ENCODE results near the gene CACTIN.
"Not testable (repeated sequence)": the region's sequence is repeated elsewhere in the genome, so short reads cannot be mapped to it uniquely, and the experiment has no call there.

The CACTIN gene

GRCh38 chr19:3628766-3629165 lies 2.2 kb upstream of the CACTIN start:
- DNase-seq (ENCODE audit: low read depth in 2 of 2, low spot score in 1 of 2), result not testable (repeated sequence)

- DNase-seq (ENCODE audit: low read depth in 2 of 2, low spot score in 1 of 2), result no peak
These were observed 747 bp upstream of the CACTIN start for GRCh38 chr19:3627351-3627723.

DNA sequence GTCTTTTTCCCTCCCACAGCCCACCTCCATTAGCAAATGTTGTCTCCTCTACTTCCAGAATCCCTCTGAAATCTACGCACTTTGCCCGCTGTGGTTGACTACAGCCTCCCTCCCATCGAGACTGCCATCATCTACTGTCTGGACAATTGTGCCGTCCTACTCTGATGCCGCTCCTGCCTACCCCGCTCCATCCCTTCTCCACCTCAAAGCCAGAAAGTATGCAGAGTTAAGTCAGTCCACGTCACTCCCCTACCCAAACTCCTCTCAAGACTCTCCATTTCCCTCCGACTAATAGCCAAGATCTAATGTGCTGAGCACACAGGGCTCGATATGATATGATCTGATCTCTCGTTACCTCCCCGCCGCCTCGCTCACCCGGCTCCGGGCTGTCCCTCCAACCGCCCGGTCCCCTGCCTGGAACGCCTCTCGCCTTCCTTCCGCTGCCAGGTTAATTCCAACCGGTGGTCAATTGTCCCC lies 556 bp downstream of the CACTIN start:
- no peak for DNase-seq (ENCODE audit: low read depth in 2 of 2, low spot score in 1 of 2)

DNA sequence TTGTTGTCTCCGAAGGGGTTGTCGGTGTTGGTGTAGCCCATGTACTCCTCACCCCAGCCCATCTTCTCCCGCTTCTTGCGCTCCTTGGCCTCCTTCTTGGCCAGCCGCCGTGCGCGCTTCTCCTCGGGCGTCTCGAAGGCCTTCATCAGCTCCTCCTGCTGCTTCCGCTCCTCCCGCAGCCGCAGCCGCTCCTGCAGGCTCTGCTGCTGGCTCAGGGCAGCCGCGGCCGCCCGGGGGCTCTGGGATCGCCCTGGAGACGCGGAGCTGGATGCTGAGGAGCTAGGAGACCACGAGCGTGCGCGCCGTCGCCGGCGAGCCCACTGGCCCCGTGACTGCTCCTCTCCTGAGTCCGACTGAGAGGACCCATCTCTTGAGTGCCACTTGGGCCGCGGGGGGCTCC lies 2.9 kb downstream of the CACTIN start:
- DNase-seq (ENCODE audit: low read depth in 2 of 2, low spot score in 1 of 2), result no peak

DNA sequence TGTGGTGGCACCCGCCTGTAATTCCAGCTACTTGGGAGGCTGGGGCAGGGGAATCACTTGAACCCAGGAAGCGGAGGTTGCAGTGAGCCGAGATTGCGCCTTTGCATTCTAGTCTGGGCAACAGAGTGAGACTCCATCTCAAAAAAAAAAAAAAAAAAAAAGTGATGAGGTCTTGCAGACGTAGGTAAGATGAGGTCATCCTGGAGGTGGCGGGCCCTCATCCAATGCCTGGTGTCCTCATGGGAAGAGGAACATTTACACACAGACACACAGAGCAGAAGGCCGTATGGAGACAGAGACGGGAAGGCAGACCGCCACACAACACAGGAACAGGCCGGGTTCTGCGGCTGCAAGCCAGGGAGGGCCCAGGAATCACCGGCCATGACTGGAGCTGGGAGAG lies 4.4 kb downstream of the CACTIN start:
- DNase-seq (ENCODE audit: low read depth in 2 of 2, low spot score in 1 of 2), result no peak

GRCh38 chr19:3621689-3622088 lies 4.9 kb downstream of the CACTIN start:
- DNase-seq (ENCODE audit: low read depth in 2 of 2, low spot score in 1 of 2), result no peak

DNA sequence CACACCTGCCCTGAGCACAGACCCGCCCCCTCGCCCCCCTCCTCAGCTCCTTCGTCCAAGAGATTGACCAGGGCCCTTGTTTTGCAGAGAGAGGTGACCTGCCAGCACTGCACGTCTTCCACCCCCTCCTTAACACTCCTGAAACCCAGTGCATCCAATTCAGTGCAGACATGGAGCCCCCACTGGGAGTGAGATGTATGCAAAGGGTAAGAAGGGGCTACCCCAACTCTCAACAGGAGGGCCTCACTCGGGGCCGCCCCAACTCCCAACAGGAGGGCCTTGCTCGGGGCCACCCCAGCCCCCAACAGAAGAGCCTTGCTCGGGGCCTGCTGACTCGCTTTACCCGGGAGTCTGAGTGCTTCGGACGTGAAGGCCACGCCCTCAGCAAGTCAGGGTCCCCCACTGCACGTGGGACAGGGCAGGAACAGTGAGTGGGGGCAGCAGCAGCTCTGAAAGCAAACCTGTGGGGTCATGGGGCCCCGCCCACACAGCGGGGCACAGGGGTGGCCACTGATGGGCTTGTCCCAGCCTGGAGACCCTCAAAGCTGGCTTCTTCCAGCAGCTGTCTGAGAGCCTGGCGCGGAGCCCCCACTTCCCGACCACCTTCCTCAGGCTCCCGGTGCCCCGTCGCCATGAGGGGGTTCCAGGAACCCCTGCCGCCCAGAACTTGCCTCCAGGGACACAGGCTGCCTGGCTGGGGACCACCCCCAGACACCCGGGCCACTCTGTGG lies 5.6 kb downstream of the CACTIN start:
- DNase-seq (ENCODE audit: low read depth in 2 of 2, low spot score in 1 of 2), result no peak

DNA sequence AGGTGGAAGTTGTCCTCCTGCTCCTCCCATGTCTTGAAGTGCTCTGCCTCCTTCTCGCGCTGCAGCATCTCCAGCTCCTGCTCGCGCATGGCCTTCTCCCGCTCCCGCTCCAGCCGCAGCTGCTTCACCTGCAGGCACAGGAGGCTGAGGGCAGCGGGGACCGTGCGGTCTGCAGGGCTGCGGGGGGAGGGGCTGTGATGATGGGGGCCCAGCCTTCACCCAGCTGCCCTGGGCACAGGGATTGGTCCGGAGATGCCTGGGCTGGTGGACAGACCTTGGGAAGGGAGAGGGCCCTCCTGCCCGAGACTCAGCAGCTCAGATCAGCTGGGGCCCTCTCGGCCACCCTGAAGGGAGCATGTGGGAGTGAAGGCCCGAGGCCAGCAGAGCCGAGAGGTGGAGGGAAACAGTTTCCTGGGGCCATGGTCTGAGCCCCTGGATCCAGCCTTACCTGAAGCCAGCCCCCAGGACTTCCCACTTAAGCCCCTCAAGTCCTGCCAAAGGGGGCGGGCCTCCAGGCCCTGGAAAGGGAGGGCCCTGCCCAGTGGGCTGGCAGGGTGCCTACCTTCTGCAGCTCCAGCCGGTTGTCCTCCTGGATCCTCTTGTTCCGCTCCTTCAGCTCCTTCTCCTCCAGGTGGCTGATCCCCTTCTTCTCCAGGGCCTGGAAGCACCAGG lies 6.3 kb downstream of the CACTIN start:
- no peak for DNase-seq (ENCODE audit: low read depth in 2 of 2, low spot score in 1 of 2)

DNA sequence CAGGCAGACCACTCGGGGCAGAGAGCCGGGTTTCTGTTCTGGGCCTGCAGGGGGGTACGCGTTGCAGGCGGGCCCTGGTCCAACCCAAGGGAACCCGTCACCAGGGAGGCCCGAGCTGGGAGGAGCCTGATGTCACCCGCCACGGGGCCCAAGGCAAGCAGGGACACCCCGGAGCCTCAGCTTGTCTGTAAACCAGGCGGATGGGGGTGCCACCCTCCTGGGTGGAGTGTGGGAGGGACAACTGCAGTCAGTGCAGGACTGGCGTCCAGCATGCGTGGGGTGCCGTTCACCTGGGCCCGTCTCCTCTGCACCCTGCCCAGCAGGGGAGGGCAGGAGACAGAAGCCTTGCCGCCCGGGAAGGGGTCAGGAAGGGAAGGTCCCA lies 7.0 kb downstream of the CACTIN start:
- DNase-seq (ENCODE audit: low read depth in 2 of 2, low spot score in 1 of 2), result no peak

DNA sequence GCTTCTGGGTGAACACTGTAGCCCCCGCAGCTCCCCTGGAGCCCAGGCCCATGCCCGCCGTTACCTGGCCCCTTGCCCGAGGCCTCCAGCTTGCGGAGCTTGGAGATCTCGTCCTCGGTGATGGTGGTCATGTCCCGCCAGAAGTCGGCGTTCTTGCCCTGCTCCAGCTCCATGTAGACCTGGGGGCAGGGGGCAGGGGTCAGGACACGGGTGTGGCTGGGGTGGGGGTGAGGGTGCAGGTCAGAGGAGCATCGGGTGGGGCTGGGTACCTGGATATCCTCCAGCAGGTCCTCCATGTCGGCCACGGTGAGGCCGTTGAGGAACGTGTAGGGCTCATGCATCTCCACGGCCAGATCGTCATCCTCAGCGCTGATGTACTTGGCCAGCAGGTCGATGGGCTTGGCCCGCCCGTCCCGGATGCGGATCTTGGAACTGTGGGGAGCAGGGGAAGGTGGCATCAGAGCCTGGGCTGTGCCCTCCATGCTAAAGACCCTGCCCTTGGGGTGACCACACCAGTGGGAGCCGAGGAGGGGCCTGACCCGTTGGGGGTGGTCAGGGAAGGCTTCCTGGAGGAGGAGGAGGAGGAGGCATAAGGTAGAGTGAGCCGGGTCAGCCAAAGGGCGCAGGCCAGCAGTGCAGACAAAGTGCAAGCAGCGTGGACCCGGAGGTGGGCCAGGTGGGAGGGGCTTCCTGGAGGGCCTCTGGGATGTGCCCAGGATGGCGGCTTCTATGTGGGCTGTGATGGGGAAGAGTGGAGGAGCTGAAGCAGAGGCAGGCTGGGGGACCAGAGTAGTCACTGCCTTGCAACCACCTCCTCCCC lies 7.6 kb downstream of the CACTIN start:
- no peak for DNase-seq (ENCODE audit: low read depth in 2 of 2, low spot score in 1 of 2)

DNA sequence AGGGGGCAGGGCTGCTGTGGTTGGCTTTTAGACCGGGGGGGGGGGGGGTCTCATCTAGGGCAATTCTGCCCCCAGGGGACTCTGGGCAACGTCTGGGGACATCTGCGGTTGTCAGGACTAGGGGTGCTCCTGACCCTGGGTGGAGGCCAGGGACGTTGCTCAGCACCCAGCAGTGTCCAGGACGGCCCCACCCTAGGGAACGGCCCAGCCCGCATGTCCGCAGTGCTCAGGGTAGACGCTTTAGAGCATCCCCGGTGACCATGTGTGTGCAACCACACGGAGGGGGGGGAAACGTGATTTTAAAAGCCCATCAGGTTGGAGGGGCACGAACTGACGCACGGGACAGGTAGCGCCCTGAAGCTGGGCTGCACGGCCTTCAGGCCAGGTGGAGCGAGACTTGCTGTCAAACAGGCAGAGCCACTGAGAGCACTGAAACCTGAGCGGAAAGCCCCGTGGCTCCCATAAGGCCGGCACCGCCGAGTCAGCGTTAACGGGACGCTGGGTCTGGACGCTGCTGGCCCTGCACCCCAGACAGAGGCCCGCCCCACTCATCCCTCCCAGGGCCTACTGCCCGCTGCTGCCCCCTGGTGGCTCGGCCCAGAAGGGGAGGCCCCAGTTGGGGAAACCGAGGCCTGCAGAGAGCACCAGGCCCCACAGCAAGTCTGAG lies 8.3 kb downstream of the CACTIN start:
- peak in 1 of 2 donors; percentile 29 for DNase-seq (ENCODE audit: low read depth in 2 of 2, low spot score in 1 of 2)

DNA sequence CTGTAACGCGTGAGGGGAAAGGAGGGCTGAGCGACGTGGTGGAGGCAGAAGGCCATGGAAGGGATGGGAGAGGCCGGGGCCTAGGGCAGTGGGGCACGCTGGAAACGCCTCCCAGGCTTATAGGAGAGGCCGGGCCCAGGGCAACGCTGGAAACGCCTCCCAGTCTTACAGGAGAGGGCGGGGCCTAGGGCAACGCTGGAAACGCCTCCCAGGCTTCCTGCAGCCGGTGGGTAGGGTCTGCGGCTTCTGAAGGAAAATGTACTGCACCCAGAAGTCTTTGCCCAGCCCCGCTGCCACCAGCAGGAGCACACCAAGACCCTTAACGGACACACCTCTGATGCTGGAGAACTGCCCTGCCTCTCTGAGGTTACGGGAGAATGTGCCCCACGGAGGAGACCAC lies 9.1 kb downstream of the CACTIN start:
- DNase-seq (ENCODE audit: low read depth in 2 of 2, low spot score in 1 of 2), result no peak

GRCh38 chr19:3615524-3616135 lies 11.0 kb downstream of the CACTIN start:
- DNase-seq (ENCODE audit: low read depth in 2 of 2, low spot score in 1 of 2), result no peak

DNA sequence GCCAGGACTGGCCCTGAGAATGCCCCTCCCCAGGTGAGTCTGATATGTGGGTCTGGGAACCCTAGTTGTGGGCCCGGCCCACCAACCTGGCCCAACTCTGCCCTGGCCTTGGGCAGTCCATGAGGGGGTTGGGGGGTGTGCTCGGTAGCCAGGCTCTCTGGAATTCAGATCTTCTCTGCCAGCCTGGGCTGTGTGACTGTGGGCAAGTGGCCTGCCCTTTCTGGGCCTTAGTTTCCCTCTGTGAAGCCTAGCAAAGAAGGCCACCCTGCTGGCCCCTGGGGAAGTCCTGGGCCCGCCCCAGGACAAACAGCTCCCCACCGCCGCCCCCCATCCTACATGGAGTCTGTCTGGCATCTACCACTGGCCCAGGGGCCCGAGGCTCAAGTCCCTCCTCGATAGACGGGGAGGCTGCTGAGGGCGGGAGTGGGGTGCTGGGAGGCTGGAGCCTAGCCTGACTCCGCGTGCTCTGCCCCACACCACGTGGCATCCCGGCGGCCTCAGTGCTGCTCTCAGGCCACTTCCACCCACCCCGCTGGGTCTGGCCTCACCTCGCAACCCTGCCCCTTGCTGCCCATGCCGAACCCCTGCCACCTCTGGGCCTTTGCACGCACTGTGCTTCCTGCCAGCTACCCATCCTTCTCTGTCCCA lies 11.6 kb downstream of the CACTIN start:
- no peak for DNase-seq (ENCODE audit: low read depth in 2 of 2, low spot score in 1 of 2)

- DNase-seq (ENCODE audit: low read depth in 2 of 2, low spot score in 1 of 2), result no peak
These were observed 12.6 kb downstream of the CACTIN start for GRCh38 chr19:3613818-3614661.

DNA sequence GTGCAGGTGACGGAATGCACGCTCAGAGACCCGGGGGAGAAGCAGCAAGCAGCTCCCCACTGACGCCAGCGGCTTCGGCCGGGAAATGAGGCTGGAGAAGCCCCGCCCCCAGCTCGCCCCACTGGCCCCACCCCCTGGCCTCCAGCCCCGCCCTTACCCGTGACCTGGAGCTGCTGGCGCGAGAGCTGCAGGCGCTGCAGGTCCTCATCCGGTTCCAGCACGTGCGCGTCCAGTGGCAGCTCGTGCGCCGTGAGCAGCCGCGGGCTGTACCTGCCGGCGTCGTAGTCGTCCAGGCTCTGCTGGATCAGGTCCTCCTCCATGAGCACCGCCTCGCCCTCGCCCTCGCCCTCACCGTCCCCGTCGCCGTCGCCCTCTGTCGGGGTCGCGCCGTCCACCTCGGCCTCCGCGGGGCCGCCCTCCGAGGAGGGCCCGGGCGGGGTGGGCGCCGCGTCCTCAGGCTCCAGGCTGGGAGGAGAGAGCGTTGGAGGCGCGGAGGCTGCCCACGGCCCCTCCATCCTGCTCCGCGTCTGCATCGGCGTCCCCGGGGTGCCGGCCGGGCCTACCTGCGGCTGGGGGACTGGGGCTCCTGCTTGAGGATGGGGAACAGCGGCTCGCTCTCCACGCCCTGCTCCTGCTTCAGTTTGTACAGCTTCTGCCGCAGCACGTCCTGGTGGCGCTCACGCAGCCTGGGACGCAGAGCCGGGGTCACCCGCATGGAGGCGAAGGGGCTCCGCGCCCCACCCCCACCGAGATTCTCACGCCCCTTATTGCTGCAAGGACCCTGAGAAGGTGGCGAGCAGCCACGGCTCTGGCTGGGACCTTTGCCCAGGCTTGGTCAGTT lies 13.5 kb downstream of the CACTIN start:
- no peak for DNase-seq (ENCODE audit: low read depth in 2 of 2, low spot score in 1 of 2)

- no peak for DNase-seq (ENCODE audit: low read depth in 2 of 2, low spot score in 1 of 2)
These were observed 14.3 kb downstream of the CACTIN start for GRCh38 chr19:3612330-3612729.

GRCh38 chr19:3611841-3612240 lies 14.7 kb downstream of the CACTIN start:
- no peak for DNase-seq (ENCODE audit: low read depth in 2 of 2, low spot score in 1 of 2)

All from stimulated activated CD8-positive, alpha-beta memory T cell treated with anti-CD3 and anti-CD28 coated beads, Interleukin-4, amount 100 ng/mL, for 1 hour (primary cell).